WI38 (cell line): Measurements from ENCODE around the gene NUB1.

ENCODE experiments used
- H3K4me3 ChIP-seq: 2 replicates; pipeline ENCODE4 v1.5.1; 2011; ENCODE audit warnings: low read depth, mild to moderate bottlenecking, control low read depth, low read length
- CTCF ChIP-seq: IDR thresholded peaks from 2 replicates; pipeline ENCODE4 v1.5.1; 2012; ENCODE audit warnings: low read depth, mild to moderate bottlenecking, control low read depth, low read length

NUB1 gene

GRCh38 chr7:151395036-151395367, 53.4 kb downstream of the NUB1 start:
- H3K4me3 ChIP-seq: no peak overlapping the region
- no peak for TF ChIP-seq CTCF

- no peak overlapping the region for H3K4me3 ChIP-seq
- TF ChIP-seq CTCF: no peak
Measured at GRCh38 chr7:151396328-151396970, 54.8 kb downstream of the NUB1 start.

GRCh38 chr7:151397026-151397425, 55.4 kb downstream of the NUB1 start:
- H3K4me3 ChIP-seq: no peak overlapping the region
- no peak for TF ChIP-seq CTCF

GRCh38 chr7:151398446-151399304, 57.1 kb downstream of the NUB1 start:
- TF ChIP-seq CTCF: no peak
- H3K4me3 ChIP-seq: no peak overlapping the region

DNA sequence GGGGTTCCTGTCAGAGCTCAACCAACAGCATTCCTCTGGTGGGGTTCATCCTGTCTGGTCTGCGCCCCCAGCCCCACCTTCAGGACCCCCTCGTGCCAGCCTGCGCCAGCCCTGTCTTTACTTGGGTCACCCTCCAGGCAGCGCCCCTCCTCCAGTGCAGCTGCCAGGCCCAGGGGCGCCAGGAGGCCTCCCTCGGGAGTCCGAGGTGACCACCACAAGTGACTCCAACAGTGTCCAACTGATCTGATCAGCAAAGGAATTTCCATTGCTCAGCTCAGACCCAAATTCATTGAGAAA, 57.6 kb downstream of the NUB1 start:
- no peak overlapping the region for H3K4me3 ChIP-seq
- TF ChIP-seq CTCF: no peak

DNA sequence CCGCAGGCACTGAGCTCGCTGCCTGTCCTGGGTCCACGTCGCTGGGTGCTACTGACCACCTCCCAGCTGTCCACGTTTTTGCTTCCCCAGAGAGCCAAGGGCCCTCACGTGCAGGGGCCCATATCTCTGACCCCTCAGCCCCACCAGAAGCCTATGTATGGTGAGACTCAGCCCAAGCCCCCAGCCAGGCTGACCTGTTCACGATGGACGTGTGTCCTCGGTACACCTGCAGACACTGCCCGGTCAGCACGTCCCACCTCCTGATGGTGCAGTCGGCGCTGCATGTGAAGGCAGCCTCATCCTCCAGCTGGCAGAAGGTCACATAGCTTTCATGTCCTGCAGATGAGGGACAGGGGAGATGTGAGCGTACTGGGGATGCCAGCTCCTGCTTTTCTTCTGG, 58.3 kb downstream of the NUB1 start:
- no peak overlapping the region for H3K4me3 ChIP-seq
- no peak for TF ChIP-seq CTCF

GRCh38 chr7:151400626-151401315, 59.2 kb downstream of the NUB1 start:
- no peak overlapping the region for H3K4me3 ChIP-seq
- no peak for TF ChIP-seq CTCF
